GM19452 (cell line): ENCODE results near the gene PRR16.

Experiments
- ATAC-seq: cut with Tn5 transposase; IDR thresholded peaks from one replicate; pipeline ENCODE4 v1.9.1; 2021; ENCODE audit not compliant: unreplicated experiment

PRR16 gene

DNA sequence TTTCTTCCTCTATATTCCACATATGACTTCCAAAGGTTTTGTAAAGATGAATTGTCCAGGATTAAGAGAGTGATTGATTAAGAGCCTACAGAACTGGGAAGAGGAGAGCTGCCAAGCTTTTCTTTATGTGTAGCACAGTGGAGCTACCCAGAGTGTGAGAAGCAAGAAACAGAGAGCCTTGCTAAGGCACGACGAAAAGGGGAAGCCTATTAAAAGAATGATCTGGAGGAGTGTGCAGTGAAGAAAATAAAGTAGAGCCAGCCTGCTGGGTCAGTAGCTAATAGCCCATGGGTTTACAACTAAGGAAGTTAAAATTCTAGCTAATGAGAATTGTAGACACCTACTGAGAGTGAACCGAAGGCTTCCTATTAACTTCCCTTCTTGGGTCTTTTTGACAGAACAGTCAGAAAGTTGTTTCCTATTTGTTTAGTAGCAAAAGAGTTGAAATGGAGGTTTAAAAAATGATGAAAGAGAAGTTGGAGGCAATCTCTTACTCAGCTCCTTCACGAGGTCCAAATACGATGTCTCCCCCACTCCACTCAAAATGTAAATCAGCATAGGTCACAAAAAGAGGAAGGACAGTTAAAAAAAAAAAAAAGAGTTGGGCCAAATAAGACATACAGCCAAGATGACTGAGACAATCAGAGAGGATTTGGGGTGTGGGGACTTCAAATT lies 957 bp upstream of the PRR16 start:
- ATAC-seq: no peak

DNA sequence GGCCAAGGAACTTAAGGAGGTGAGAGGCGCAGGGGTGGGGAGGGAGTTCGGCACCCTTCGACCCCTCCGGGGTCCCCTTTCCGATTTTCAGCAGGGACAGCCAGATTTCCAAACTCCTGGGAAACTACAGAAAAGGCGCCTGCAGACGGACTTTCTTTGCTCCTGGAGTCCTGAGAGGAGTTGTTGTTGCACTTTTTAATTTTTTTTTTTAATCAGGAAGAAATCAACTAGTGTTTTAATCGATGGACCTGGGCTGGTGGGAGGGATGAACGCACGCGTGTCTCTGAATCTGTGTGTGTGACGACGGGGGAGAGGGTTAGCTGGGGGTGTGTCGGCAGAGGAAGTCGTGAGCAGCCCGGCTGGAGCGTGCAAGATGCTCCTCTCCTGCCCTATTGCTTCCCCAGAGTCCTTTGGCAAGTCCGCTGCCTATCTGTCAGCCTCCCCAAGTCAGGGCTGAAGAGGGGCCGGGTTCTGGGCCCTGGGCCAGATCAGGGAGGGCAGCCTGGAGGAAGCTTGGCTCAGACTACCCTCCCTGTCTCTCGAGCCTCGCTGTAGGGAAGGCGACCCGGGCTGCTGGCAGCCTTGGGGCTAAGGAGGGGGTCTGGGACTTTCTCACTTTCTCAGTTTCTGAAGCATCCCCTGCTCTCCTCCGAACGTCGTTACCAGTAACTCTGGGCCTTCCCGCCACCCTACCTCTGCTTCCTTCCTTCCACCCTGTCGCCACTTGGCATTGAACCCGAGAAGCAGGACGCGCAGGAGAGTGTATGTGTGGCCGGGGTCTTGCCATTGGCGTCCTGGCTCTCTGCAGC lies 731 bp downstream of the PRR16 start:
- no peak for ATAC-seq

DNA sequence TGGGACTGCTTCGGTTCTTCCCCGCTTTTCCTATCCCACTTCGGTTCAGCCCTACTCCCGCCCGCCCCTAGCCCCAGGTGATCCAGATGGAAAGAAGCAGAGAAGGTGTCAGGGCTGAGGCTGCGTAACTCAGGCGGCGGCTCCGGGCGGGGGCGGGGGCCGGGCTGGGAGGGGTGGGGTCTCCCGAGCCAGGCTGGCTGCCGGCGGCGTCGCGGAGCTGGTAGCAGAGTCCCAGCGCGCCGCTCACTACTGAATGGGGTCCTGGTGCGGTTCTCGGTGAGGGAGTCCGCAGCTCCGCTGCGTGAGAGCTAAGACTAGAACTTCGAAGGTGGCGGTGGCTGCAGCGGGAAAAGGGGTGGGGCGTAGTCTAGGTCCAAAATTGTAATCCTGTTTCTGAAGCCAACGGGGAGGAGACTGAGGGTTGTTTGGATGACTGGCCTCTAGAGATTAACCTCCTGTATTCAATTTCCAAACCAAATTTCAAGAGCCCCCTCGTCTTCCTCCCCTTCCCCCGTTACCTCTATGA lies 1.4 kb downstream of the PRR16 start:
- no peak for ATAC-seq

DNA sequence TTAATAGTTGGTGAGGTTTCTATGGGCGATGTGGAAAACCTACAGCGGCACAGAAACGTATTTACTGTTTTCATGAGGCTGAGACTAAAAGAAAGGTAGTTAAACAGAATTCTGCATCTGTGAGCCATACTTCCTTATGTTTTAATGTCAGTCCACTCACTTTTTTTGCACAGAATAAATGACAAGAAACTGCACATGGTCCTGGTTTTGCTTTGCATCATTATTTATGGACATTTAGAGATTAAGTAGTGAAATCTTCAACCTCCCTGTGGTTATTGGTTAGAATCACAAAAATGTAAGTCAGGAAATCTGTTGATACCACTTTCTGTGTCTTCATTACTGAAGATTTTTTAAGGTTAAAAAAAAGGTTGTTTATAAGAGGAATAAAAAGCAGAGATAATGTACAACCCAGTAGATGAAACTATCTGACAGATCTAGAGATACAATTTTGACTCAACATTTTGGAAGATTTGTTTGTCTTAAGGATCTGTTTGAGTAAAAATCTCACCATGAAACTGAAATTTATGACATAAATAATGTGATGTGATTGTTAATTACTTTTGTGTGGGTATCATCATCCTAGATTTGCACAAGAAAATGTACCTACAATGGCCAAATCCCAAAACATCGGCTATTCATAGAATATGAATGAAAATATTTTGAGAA lies 2.4 kb downstream of the PRR16 start:
- no peak for ATAC-seq

DNA sequence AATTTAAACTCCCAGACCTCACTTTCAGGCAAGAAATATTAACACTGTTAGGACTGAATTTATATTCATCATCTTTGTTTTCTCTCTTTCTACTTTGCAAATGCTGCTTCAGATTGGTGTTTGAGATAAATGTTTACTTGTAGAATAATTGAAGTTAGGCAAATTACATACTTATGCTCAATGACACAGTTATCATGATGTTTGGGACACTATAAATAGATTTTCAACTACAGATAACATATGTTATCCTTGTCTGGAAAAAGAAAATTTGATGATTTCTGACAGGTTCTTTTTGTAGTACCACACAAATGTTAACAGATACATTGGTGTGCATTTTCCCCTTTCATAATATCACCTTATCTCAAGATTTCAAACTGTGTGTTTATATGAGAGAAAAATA lies 7.9 kb downstream of the PRR16 start:
- ATAC-seq: no peak

DNA sequence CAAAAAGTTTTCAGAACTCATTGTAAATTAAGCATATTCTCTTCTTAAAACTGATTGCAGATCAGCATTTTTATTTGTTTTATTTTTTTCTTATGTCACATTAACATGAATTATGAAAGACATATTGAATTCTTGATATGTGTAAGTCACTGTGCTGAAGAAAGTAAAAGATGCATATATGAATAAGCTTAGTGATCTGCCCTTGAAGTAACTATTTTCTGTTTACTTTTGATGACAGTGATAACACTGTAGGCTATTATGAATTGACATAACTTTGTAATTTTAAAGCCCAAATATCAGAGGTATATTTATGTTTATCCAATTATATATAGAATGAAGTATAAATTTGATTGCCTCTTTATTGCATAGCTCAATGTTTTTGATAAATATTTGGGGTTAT lies 8.8 kb downstream of the PRR16 start:
- no peak for ATAC-seq

DNA sequence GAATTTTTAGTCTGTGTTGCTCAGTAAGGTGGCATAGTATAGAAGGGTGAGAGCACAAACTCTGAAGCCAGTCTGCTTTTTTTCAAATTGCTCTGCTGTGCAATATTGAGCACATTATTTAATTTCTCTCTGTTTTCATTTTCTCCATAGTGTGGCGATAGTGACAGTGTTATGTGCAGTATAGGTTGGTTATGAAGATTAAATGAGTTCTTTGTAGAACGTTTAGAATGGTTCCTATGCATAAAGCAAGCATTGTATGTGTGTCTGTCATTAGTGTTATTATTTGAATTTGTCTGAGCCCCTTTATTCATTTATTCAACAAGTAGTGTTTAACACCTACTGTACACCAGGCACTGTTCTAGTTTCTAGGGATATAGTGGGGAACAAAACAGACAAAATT lies 9.2 kb downstream of the PRR16 start:
- ATAC-seq: no peak

DNA sequence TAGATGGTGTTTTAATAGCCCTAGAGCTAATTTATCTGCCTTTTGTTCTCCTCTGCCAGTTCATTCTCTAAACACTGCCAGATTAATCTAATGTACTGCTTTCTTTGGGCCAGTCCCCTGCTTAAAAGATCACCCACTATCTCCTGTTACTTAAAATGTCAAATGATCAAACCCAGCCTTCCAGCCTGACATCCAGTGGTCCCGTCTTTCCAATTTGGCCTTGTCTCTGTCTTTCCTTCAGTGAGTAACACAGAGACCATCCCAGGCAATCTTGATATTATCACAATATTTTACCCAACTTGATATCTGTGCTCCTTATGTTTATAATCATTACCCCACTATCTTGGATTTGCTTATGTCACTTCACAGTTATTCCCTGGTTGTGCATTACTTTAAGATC lies 12.0 kb downstream of the PRR16 start:
- ATAC-seq: no peak

DNA sequence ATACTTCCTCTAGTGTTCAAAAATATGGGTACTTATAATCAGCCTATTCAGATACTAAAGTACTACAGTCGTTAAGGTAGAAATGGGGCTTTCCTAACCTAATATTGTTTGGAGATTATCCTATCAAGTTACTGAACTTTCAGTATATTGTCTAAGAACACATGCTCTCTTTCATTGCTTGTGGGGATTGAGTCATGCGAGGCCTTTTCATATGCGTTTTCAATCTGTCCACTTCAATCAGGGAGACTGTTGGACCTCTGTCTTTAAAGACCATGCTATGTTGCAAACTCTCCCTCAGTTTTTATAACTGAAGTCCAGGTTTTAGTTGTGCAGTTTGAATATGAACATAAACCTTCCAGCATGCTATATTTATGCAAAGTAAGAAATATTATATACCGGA lies 15.0 kb downstream of the PRR16 start:
- ATAC-seq: no peak

DNA sequence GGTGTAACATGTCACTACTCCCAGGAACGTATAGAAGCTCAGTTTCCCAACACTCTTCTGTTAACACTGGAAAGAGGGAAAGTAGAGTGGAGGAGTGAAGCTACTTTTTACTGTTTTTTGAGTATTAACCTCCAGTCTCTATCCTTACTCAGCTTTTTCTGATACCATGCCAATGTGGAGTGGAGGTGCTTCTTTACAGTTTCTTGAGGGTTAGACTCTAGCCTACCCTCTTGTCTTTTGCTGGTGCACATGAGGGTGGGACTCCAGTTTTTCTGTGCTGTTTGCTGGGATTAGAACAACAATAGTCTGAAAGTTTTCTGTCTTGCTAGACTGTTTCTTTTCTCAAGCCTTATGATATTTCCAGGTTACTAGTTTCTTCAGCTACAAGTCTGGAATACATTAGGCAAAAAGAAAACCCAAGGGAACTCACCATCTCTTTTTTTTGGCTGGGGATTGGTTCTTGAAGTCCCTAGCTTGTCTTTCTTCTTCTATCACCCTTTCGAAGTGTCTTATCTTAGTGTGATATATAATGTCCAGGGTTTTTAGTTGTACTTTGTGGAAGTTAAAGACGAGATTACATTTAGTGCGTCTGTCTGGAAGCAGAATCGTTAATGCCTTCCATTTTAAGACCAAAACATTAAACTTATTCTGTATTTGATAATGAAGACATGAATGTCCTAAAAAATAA lies 35.9 kb downstream of the PRR16 start:
- ATAC-seq: no peak

DNA sequence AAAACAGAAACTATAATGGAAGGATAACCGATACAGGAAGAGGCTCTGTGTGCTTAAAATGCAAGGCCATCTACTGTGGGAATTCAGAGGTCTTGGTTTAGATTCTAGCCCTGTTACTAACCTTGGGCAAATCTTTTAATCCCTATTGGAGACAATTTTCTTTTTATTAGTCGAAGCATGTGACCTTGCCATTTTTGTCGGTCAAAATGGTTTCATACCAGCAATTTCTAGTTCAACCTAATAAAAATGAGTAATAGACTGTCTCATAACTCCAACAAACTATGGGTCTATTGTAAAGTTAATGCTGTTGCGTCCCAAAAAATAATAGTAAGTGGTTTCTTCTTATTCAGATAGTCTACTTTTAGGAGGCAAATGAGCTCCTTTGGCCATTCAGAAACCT lies 38.4 kb downstream of the PRR16 start:
- ATAC-seq: no peak

DNA sequence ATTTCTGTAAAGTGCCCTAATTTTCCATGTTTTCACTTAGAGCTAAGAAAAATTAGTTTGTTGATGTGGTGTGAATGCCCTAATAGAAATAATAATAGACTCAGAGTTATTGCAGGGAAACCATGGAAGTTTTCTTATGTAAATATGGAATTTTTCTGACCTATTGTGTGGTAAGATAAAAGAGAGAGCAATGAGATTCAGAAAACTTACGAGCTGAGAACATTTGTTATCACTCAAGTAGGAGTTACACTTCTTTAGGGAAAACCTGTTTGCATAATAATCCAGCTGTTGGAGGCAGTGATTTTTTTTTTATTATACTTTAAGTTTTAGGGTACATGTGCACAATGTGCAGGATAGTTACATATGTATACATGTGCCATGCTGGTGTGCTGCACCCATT lies 39.2 kb downstream of the PRR16 start:
- no peak for ATAC-seq

DNA sequence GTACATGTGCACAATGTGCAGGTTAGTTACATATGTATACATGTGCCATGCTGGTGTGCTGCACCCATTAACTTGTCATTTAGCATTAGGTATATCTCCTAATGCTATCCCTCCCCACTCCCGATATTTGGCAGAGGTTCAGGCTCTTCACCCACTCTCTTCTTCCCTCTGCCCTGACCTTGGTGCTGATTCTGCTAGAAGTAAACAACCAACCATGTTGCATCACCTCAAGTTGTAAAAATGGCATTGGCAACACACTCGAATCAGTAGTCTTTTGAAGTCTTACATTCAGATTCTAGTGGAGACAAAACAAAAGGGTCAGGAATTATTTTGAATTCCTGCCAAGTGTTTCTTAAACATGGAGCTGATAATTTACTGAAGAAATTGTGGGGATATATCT lies 40.0 kb downstream of the PRR16 start:
- ATAC-seq: no peak

DNA sequence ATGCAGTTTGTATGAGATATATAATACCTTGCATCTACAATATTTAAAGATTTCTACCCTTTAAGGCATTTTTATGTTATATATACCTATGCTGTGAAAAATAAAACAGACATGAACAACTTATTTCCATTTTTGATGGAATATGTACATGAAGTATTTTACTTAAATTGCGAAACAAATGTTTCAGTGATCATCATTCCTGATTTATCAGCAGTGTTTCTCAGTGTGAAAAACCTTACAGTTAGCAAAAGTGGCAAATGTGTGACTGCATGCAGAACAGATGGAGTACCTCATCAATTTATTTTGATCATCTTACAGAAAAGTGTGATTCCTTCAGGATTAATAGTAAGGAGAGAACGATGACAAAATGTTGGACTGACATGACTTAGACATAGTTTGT lies 43.1 kb downstream of the PRR16 start:
- ATAC-seq: no peak

DNA sequence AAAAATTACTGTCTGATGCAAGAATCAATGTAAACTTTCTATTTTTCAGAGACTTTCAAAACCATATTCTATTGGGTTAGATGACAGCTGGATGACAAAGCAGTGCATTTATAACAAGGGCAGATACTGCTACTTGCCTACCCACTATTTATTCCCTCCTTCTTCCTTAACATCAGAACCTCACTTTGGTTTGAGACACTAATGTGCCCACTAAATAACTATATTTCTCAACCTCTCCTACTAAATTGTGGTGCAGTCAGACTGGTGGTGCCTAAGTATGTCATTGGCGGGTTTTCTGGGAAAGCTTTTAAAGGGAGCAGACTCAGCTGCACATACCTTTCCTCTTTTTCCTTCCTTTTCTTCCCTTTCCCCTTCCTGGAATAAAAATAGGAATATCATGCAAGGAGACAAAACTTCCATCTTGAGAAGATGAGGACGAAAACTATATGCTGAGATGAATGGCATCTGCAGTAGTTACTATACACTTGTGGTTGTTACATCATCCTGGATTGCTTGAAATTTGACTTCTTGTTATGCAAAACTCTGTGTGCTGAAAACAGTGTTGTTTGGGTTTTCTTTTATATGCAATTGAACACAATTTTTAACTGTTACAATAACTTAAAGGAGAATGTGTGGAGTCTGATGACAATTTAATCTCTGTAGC lies 43.8 kb downstream of the PRR16 start:
- ATAC-seq: no peak

DNA sequence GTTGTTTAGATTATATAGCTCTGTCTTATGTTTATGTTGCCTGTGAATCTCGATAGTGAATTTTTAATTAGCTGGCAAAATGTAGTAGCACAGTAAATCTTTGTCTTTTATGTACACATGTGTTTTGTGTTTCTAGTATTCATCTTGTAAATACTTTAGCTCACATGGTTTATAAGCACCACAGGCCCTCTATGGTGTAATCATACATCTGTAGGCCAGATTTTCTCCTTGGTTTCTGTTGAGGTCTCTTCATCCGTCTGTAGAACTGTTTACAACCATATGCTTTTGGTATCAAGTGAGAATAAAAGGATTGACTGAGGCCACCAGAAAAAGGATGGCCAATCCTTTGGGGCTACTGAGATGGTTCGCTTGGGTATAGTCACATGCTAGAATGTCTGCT lies 45.0 kb downstream of the PRR16 start:
- ATAC-seq: no peak

DNA sequence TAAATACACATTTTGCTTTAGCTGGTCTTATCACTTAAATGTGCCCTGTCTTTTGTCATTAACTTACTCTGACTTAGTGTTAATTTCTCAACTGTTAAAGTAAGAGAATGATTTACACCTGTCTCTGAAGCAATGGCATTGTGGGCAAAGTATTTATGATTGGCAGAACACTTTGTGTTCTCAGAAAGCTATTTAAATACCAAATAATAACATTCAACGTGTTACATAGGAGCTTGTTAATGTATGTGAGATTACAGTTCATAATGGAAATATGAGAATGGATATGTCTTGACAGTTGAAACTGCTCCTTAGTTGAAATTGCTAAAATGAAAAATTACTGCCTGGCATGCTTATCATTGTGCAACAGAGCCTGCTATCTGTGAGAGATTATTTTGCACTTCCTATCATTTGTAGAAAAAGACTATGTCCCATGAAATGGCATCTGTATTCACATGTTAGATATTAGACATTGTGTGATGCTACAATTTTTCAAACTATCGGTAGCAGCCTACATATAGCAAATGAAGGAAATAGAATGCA lies 46.1 kb downstream of the PRR16 start:
- ATAC-seq: no peak

DNA sequence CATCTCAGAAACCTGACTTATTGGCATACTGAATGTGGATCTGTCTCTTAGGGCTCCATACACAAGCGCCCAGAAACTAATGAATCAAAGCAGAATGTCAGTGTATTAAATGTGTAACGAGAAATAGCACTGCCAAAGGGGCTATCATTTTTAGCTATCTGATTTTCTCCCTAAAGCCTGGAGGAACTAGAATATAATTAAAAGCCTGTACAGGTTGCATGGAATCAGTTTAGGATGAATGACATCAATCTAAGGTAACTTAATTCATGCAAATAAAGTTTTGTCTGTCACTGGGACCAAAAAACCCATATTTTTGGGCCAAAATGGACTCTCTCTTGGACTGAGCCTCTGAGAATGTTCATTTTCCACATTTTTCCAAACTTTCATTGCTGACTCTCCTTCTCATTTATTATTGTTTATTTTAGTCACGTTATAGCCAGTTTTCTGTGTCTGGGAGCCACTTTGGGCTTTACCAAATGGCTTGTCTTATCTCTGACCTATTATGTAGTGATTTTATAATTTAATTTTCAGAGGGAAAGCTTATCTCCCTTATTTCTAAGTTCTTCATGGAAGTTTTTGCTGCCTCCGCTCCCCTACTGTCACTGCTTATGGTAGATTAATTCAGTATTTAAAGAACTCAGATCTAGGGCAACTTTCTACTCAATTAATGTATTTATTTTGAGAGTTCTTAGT lies 47.0 kb downstream of the PRR16 start:
- no peak for ATAC-seq

DNA sequence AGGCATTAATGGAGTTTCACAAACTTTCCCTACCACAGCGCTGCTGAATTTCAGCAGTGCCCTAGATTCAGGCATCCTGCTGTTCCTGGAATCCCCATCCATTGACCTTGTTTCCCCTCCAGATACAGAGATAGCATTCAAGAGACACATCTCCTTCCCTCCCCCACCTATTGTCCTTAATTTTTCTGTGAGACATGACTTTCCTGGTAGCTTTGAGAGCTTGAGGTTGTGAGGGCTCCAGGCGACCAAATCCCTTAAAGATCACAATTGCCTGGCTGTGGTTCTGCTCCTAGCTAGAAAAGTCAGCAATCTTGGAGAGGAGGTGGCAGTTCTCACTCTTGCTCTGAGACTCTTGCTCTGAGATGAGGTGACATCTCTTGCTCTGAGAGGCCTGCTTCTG lies 48.0 kb downstream of the PRR16 start:
- no peak for ATAC-seq
